Peyer's patch (tissue), 4 donors: Measurements from ENCODE around the gene CHD9.

ENCODE experiments used
- POLR2A ChIP-seq, 2 donors: fragments of 450-650 bp; IDR thresholded peaks; one replicate each; pipeline ENCODE4 v1.5.1; 2017; ENCODE audit warnings: antibody characterized with exemption in 2 of 2, mild to moderate bottlenecking in 2 of 2, moderate library complexity in 2 of 2
- TF ChIP-seq, protein P1 (sequence below), 6 experiments: fragments of 450-650 bp in 4 of 6; fragments of 200-600 bp in 2 of 6; sonication (generic) in 1 of 6; IDR thresholded peaks; one replicate each; pipeline ENCODE4 v1.5.1; 2017 to 2019; ENCODE audit warnings: antibody characterized with exemption in 6 of 6, mild to moderate bottlenecking in 3 of 6, moderate library complexity in 1 of 6

DNA sequence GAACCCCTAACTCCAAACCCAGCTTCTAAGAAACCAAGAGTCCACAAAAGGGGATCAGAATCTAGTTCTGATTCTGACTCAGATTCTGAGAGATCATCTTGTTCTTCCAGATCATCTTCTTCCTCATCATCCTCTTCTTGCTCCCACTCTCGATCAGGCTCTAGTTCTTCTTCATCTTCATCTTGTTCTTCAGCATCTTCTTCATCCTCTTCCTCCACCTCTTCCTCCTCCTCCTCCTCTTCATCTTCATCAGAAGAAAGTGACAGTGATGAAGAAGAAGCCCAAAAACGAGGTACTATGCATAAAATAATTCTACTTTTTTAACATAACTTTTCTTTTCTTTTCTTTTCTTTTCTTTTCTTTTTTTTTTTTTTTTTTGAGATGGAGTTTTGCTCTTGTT lies 249.5 kb downstream of the CHD9 start:
- no peak for TF ChIP-seq POLR2A (IDR thresholded peaks at IDR 0.05)
- TF ChIP-seq, protein P1, sequence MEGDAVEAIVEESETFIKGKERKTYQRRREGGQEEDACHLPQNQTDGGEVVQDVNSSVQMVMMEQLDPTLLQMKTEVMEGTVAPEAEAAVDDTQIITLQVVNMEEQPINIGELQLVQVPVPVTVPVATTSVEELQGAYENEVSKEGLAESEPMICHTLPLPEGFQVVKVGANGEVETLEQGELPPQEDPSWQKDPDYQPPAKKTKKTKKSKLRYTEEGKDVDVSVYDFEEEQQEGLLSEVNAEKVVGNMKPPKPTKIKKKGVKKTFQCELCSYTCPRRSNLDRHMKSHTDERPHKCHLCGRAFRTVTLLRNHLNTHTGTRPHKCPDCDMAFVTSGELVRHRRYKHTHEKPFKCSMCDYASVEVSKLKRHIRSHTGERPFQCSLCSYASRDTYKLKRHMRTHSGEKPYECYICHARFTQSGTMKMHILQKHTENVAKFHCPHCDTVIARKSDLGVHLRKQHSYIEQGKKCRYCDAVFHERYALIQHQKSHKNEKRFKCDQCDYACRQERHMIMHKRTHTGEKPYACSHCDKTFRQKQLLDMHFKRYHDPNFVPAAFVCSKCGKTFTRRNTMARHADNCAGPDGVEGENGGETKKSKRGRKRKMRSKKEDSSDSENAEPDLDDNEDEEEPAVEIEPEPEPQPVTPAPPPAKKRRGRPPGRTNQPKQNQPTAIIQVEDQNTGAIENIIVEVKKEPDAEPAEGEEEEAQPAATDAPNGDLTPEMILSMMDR (IDR thresholded peaks at IDR 0.05), result no peak
